GM21717 (cell line): ENCODE results near the gene ENOX1.
"Not testable (repeated sequence)": the region's sequence is repeated elsewhere in the genome, so short reads cannot be mapped to it uniquely, and the experiment has no call there.

ENCODE experiments used
- ATAC-seq: cut with Tn5 transposase; IDR thresholded peaks from one replicate; pipeline ENCODE4 v1.9.1; 2021; ENCODE audit warnings: mild to moderate bottlenecking, moderate library complexity; ENCODE audit not compliant: unreplicated experiment

ENOX1 gene

DNA sequence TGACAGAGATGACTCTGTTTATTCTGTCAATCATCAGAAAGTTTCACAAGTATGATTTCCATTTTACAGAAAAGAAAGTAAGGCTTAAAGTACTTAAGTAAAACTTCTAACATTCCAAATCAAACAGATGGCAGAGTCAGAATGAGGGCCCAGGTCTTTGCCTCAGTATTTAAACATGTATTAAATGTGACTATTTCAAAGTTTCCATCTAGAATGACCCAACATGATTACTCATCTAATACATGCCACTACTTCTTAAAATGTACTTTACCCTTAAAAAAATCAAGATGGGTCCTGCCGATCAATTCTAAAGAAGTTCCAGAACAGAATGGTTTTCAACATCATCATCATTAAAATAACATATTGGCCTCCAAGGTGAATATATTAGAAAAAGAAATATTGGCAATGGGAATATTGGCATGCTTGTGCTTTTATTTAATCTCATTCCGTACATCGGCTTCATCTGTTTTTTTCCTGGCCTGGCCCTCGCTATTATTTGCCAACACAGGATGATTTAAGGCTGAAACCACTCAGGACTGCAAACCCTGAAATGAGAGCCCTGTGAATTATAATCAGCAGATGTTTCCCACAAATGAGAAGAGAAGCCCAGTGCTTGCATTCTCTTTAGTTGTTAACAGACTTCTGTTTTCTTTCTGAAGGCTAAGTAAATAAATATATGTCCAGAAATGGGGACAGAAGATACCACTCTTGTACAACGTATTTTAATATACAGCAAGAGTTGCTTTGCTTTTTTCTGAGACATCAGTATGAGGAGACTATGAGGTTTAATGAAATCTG lies 423.4 kb downstream of the ENOX1 start:
- no peak for ATAC-seq

DNA sequence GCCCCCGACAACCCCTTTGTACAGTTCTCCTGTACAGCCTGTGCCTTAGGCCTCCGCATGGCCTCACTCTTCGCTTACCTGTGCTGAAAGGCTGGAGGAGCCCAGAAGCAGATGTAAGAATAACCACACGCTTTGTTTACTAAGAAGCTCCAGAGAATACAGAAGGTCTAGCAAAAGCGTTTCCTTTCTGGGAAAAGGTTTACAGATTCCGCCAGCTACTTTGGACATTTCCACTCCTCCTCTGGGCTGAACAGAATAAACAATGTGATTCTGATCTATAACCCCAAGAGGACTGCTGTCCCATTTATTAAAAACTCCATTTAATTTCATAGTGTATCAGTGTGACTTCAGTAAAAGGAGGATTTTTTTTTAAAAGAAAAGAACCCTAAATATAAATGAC lies 424.2 kb downstream of the ENOX1 start:
- no peak for ATAC-seq

GRCh38 chr13:43360892-43361610 lies 425.7 kb downstream of the ENOX1 start:
- ATAC-seq, result no peak

DNA sequence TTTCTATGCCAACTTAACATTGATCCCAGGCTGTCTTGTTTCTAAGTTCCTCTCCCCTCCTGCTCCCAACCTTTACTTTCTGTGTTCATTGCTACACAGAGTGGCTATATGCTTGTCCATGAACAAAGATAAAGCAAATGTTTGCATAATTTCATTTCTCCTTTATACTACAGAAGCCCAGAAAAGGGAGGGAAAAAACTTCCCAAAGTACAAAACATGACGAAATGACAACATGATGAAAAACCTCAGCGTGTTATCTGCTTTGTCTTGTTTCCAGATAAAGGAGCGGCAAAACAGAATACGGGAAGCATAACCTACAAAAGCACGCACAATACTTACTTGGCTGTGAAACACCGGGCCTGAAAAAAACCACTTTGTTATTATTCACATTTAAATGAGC lies 426.6 kb downstream of the ENOX1 start:
- no peak for ATAC-seq

DNA sequence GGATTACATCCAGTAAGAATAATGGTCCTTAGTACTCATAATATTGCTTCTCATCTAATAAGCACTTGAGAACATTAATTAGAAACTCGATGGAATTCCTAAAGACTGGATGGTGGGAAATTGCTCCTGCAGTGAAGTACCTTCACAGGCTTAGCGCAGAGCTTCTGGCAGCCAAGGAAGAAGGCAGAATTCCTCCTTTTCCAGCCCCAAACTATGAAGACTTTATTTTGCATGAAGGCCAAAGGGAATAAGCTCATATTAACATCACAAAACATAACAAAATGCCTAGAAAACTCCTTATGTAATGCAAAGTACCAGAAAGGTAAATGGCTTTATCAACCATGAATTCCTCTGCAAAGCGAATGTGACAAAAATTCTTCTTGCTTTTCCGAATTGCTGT lies 427.2 kb downstream of the ENOX1 start:
- no peak for ATAC-seq

DNA sequence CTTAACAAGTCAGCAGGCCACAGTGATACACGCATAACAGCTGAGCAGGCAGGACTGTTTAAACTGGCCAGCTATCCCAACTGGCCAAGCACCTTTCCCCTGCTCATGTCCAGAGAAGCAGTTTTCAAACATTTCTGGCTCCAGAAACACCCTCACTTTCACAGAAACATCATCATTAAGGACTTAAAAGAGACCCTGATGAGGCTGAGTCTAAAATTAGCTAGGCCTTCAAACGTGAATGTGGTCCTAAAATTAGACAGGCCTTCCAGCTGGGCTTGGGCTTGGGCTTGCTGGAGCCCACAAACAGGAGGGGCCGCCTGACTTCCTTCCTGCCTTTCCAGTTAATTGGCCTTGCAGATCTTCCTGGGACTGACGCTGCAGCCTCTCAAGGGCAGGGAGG lies 429.2 kb downstream of the ENOX1 start:
- no peak for ATAC-seq

DNA sequence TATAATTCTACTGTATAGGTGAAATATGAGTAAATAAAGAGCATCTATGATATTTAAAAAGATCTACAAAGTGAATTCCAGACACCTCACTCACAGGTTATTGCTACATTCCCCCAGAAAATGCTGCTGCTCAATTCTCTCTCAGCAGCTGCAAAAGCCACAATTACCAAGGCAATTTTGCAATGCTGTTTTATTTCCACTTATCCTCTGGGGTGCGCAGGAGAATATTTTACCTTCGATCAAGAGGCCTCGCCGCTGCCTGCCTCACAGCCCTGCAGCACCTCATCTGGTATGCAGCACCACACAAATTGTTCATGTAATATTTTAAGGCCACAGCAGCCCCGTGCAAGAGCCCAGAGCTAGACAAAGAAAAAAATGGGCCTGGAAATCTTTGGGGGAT lies 430.2 kb downstream of the ENOX1 start:
- ATAC-seq, result no peak

DNA sequence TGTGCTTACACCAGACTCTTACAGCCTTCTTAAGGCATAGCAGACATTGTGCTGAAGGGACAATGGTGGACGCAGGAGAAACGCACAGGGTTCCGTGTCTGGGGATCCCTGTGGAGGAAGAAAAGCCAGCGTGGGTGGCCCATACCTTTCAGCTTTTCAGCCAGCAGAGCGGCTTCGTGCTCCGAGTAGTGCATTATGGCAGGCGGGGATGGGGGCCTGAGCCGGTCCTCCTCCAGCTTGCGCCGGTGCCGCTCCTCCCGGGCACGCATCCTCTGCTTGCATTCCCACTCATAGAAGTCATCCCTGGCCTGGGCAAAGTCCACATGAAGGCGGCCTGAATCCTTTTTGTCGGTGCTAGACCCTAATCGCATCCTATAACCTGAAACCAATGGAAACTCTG lies 431.0 kb downstream of the ENOX1 start:
- ATAC-seq, result no peak

GRCh38 chr13:43354153-43354945 lies 432.4 kb downstream of the ENOX1 start:
- no peak for ATAC-seq

GRCh38 chr13:43353631-43354030 lies 433.1 kb downstream of the ENOX1 start:
- ATAC-seq, result no peak

DNA sequence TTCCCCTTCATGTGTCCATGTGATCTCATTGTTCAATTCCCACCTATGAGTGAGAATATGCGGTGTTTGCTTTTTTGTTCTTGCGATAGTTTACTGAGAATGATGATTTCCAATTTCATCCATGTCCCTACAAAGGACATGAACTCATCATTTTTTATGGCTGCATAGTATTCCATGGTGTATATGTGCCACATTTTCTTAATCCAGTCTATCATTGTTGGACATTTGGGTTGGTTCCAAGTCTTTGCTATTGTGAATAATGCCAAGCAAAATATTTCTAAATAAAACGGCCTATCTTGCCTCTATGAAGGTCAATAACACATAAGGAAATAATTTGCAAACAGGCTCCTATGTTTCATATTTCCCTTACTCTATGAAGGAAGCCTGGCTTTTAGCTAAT lies 435.2 kb downstream of the ENOX1 start:
- ATAC-seq, result not testable (repeated sequence)

- no peak for ATAC-seq
These were observed 438.4 kb downstream of the ENOX1 start for GRCh38 chr13:43348397-43348796.

DNA sequence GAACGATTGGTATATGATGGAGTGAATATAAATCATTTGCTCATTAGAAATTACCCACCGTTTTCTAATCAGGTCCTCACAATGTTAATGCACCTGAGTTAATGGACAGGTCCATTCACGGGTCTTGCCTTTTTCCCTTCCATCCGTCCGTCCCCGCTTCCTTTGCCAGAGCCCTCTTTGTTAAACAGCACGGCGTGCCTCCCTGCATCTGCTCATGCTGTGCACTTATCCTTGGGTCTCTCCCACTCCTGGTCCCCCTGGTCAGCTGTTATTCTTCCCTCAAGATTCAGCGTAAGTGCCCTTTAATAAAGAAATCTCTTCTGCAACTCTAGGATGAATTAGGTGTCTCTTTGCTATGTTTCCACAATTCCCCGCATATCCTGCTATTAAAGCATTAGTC lies 438.9 kb downstream of the ENOX1 start:
- no peak for ATAC-seq

DNA sequence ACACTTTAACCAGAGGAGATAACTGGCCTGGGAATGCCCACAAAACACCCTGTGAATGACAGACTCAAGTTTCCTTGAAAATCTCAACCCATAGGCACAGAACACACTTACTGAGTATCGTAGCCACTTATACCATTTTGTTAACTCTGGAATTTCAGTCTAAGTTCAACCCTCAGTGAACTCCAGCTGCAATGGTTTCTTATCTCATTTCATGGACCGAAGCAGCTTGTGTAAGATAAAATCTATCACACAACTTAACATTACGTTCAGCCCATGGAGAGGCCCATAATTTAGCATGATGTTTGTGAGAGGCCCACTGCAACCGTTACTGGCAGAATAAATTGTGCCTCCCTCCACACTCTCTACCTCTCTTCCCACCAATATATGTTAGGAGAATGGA lies 440.3 kb downstream of the ENOX1 start:
- no peak for ATAC-seq

- ATAC-seq, result no peak
These were observed 443.1 kb downstream of the ENOX1 start for GRCh38 chr13:43343645-43344044.

DNA sequence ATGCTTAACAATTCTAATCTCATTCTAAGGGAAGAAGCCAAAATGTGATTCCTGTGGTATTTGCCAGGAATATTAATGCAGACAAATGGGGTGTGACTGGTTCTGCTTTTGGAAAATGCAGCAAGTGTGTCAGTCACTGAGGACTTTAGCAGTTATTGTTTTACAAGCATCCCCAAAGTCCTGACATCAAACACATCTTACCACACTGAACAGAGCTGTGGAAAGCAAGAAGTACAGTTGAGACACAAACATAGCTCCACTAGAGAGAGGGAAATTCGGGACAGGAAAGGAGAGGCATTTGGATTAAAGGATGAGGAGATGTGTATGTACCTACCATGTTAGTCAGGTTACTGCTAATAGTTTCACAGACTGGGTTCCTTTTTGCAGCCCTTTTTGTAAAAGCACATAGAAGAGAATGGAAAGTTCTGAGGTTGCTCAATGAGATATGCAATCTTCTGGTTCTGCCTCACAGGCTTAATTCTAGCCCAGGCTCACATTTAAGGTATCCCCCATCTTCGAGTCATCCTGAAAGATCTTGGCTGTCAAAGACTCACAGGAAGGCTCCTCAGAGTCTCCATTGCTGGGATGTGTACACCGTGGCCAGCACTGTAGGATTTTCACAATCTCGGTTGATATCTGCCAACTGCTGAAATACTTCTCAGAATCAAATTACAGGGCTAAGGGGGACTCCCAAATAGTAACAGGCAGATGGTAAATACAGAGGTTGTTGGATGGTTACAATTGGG lies 446.8 kb downstream of the ENOX1 start:
- no peak for ATAC-seq

- ATAC-seq, result no peak
These were observed 447.5 kb downstream of the ENOX1 start for GRCh38 chr13:43339145-43339804.

GRCh38 chr13:43335764-43336163 lies 451.0 kb downstream of the ENOX1 start:
- ATAC-seq, result no peak

DNA sequence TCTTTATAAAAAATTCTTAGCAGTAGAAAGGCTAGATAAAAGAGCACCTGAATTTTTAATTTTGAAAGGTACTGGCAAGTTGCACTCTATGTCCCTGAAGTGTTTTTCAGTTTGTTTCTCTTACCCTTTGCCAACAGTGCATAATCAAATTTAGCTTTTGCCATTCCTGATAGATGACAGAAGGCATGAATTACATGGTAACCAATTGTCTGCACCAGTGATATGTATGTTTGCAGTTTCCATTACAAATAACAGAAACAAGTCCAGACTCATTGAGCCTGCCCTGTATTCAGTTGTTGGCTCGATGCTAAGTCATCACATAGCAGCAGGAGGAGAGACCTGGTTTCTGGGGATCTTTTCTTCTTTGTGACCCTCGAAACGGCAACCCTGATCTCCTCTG lies 453.6 kb downstream of the ENOX1 start:
- ATAC-seq, result no peak

DNA sequence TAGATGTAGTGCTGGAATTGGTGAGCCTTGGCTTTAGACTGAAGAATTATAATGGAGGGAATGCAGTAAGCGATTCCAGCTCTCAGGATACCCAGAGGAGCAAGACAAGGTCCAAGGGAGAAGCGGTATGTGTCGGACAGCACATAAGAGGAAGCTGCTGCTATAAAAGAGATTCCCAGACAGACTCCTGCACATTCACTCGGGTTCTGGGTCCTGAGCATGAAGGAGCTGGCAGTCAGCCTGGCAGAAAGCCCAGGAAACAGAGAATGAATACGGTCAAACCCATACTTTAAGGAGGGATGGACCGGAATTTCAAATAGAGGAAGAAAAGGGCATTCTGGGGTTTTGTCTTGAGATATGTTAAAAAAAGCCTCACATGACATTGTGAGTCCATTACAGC lies 455.1 kb downstream of the ENOX1 start:
- no peak for ATAC-seq
